Hepatocyte (in vitro differentiated cells): Measurements from ENCODE around the gene ZNF565.

ENCODE experiments used
- CTCF ChIP-seq: fragments of 200-600 bp; sonication (generic); IDR thresholded peaks from 2 replicates; pipeline ENCODE4 v1.5.1; 2016; ENCODE audit warnings: antibody characterized with exemption, mild to moderate bottlenecking; ENCODE audit not compliant: poor library complexity
- EZH2 ChIP-seq: fragments of 200-600 bp; sonication (generic); IDR thresholded peaks from 2 replicates; pipeline ENCODE4 v1.6.1; 2016; ENCODE audit warnings: antibody characterized with exemption, mild to moderate bottlenecking, borderline replicate concordance
- EZH2phosphoT487 ChIP-seq: fragments of 200-600 bp; sonication (generic); IDR thresholded peaks from one replicate; pipeline ENCODE4 v1.6.1; 2018; ENCODE audit warnings: antibody characterized with exemption, mild to moderate bottlenecking, low read depth, moderate library complexity; ENCODE audit not compliant: unreplicated experiment, severe bottlenecking

- TF ChIP-seq EZH2 (no peak), CTCF (no peak), EZH2phosphoT487 (no peak)
These were observed 62.5 kb downstream of the ZNF565 start for GRCh38 chr19:36152019-36152351.
